ENCODE results near the gene FAM114A1. TPM values are rescaled to one million over a fixed set of nuclear protein-coding genes. Genes with fewer than 3 reads are reported as not detected.
"Not testable (repeated sequence)": the region's sequence is repeated elsewhere in the genome, so short reads cannot be mapped to it uniquely, and the experiment has no call there.

Gene FAM114A1
- total RNA-seq, 2 donors from 2014 or later, result 76.3 to 88.3 TPM

GRCh38 chr4:38957261-38957815, 89.7 kb downstream of the FAM114A1 start:
- no peak overlapping the region for H3K4me3 ChIP-seq
- no peak for TF ChIP-seq CTCF (IDR thresholded peaks at IDR 0.05)
- no peaks in the 10 kb centered on the region for H3K36me3 ChIP-seq
- no peak overlapping the region for H3K27ac ChIP-seq
- H3K9ac ChIP-seq (ENCODE audit: low read depth in 2 of 2, low read length in 2 of 2), result no peak overlapping the region
- intact Hi-C loops (cut with DNase I), result no loop called here
- no peaks in the 10 kb centered on the region for H3K9me3 ChIP-seq
- no peak for DNase-seq
- no peaks in the 10 kb centered on the region for H3K27me3 ChIP-seq
- no peaks in the 10 kb centered on the region for H3K4me1 ChIP-seq

- H3K9ac ChIP-seq (ENCODE audit: low read depth in 2 of 2, low read length in 2 of 2), result no peak overlapping the region
- no peak for DNase-seq
- TF ChIP-seq CTCF (IDR thresholded peaks at IDR 0.05), result no peak
- intact Hi-C loops (cut with DNase I), result no loop called here
- no peaks in the 10 kb centered on the region for H3K9me3 ChIP-seq
- H3K4me1 ChIP-seq, result no peaks in the 10 kb centered on the region
- no peak overlapping the region for H3K4me3 ChIP-seq
- H3K27ac ChIP-seq, result no peak overlapping the region
- no peaks in the 10 kb centered on the region for H3K36me3 ChIP-seq
- H3K27me3 ChIP-seq, result no peaks in the 10 kb centered on the region
Measured at GRCh38 chr4:38957893-38958292, 90.3 kb downstream of the FAM114A1 start.

GRCh38 chr4:38958453-38959190, 91.0 kb downstream of the FAM114A1 start:
- Histone ChIP-seq H3K36me3 (no peaks in the 10 kb centered on the region), H3K27me3 (no peaks in the 10 kb centered on the region), H3K4me1 (no peaks in the 10 kb centered on the region), H3K27ac (no peak overlapping the region), H3K4me3 (no peak overlapping the region), H3K9me3 (no peaks in the 10 kb centered on the region), H3K9ac (ENCODE audit: low read depth in 2 of 2, low read length in 2 of 2) (no peak overlapping the region)
- intact Hi-C loops (cut with DNase I), result no loop called here
- no peak for TF ChIP-seq CTCF (IDR thresholded peaks at IDR 0.05)
- DNase-seq, result no peak

GRCh38 chr4:38959248-38959647, 91.6 kb downstream of the FAM114A1 start:
- H3K27ac ChIP-seq; H3K4me1 ChIP-seq; intact Hi-C loops (cut with DNase I); DNase-seq; H3K9me3 ChIP-seq; H3K4me3 ChIP-seq; H3K36me3 ChIP-seq; H3K27me3 ChIP-seq; H3K9ac ChIP-seq (ENCODE audit: low read depth in 2 of 2, low read length in 2 of 2): not testable (repeated sequence)

- H3K4me3 ChIP-seq, result no peak overlapping the region
Measured at GRCh38 chr4:38964942-38965775, 97.6 kb downstream of the FAM114A1 start.

More at GRCh38 chr4:38964942-38965775, 97.6 kb downstream of the FAM114A1 start:
- DNase-seq, result no peak
- TF ChIP-seq CTCF (IDR thresholded peaks at IDR 0.05), result no peak
- Histone ChIP-seq H3K36me3 (no peaks in the 10 kb centered on the region), H3K27me3 (no peaks in the 10 kb centered on the region), H3K9ac (ENCODE audit: low read depth in 2 of 2, low read length in 2 of 2) (no peak overlapping the region), H3K27ac (no peak overlapping the region), H3K9me3 (no peaks in the 10 kb centered on the region), H3K4me1 (no peaks in the 10 kb centered on the region)
- intact Hi-C loops (cut with DNase I), result no loop called here

All from colonic mucosa (tissue), 4 donors.